GM12865 (cell line): Measurements from ENCODE around the gene SERGEF.

ENCODE experiments used
- DNase-seq: peaks from one replicate; pipeline ENCODE4 v3.0.0; 2010; ENCODE audit warnings: low read depth
- H3K4me3 ChIP-seq: 2 replicates; pipeline ENCODE4 v1.5.1; 2011; ENCODE audit warnings: mild to moderate bottlenecking, low read depth, low read length, control low read depth
- TF ChIP-seq, protein P1 (sequence below): IDR thresholded peaks from 2 replicates; pipeline ENCODE4 v1.5.1; 2011; ENCODE audit warnings: low read length, control low read depth, low read depth, inconsistent platforms; ENCODE audit not compliant: insufficient read depth; ENCODE audit errors: missing control alignments

Gene SERGEF

DNA sequence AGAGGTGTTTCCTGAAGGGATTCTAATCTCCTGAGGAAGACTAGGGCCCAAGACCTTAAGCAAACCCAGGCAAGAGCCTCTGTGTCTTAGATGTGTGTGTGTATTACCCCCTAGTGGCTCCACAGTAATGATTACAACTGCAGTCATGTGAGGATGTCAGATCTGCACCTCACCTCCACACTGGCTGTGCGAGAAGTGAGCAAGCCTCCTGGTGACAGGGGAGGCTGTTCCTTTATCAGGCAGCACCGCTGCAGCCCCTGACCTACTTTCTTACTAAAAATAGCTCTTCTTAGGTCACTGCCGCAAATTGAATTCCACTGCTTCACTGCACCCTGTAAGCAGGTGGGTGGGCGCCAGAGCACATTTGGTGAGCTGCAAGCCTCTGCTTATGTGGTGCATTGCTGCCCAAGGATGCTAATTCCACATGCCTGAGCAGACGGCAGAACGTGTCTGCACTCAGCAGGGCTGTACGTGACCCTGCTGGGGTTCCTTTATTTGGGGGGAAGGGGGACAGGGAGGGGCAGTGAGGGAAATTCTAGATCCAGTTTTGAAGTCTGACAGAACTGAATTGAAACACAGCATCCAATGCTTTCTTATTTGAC is 165.9 kb downstream of the SERGEF start:
- H3K4me3 ChIP-seq: no peak overlapping the region
- TF ChIP-seq, protein P1, sequence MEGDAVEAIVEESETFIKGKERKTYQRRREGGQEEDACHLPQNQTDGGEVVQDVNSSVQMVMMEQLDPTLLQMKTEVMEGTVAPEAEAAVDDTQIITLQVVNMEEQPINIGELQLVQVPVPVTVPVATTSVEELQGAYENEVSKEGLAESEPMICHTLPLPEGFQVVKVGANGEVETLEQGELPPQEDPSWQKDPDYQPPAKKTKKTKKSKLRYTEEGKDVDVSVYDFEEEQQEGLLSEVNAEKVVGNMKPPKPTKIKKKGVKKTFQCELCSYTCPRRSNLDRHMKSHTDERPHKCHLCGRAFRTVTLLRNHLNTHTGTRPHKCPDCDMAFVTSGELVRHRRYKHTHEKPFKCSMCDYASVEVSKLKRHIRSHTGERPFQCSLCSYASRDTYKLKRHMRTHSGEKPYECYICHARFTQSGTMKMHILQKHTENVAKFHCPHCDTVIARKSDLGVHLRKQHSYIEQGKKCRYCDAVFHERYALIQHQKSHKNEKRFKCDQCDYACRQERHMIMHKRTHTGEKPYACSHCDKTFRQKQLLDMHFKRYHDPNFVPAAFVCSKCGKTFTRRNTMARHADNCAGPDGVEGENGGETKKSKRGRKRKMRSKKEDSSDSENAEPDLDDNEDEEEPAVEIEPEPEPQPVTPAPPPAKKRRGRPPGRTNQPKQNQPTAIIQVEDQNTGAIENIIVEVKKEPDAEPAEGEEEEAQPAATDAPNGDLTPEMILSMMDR: no peak
- peak; percentile 3 for DNase-seq

DNA sequence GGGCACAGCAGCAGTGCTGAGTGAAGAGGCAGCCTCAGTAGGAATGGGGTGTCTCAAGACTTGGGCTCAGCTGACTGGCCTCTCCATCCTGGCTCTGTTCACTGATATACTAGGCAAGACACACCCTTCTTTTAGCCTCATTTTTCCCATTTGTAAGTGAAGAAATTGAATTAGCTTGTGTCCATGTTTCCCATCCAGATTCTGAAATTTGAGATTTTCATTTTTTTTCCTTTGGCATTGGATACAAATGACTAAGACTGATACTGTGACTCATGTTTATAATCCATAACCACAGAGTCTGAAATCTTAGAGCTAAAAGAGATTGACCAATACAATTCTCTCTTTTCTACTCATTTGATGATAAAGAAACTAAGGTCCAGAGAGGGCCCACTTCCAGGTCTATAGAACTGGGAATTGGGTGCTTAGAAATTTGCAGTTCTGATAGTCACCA is 167.4 kb downstream of the SERGEF start:
- TF ChIP-seq, protein P1: no peak
- no peak for DNase-seq
- H3K4me3 ChIP-seq: no peak overlapping the region

GRCh38 chr11:17840101-17840548 is 172.7 kb downstream of the SERGEF start:
- TF ChIP-seq, protein P1: no peak
- DNase-seq: no peak
- H3K4me3 ChIP-seq: no peak overlapping the region

DNA sequence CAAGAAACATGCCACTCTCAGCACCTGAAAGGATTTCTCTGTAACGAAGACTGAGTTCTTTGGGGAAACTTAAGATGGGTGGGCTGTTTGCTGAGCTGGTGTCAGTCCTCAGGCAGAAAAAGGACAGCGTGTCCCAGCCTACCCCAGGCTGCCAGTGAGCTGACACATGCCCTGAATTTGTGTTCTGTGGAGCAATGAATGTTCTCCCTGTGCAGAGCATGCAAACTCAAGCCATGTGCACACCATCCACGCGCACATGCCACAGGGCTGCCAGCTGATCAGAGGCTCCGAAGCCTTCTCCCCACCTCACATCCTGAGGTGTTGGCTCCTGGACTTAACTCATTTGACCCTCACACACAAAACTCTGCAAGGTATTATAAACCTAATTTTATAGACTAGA is 173.4 kb downstream of the SERGEF start:
- DNase-seq: no peak
- TF ChIP-seq, protein P1: no peak
- no peak overlapping the region for H3K4me3 ChIP-seq

DNA sequence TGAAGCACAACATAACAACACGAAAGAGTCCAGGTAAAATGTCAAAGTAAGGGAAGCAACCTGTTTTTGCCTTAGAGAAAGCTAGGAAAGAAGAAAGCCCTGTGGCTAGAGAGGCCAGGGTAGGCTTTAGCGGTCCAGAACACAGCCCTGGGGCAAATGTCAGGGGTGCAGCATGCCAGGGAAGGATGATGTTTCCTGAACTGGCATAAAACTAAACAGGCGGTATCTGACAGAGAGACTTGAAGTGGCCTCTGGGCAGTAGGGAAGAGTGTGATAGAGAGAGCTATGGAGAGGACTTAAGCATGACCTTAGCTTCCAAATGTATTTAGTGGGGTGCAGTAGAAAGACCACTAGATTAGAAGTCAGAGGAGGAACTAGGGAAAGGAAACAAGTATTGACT is 174.7 kb downstream of the SERGEF start:
- TF ChIP-seq, protein P1: no peak
- DNase-seq: no peak
- H3K4me3 ChIP-seq: no peak overlapping the region

- H3K4me3 ChIP-seq: no peak overlapping the region
- DNase-seq: no peak
- TF ChIP-seq, protein P1: no peak
Observed at GRCh38 chr11:17831883-17832282, 181.0 kb downstream of the SERGEF start.

GRCh38 chr11:17831228-17831627 is 181.6 kb downstream of the SERGEF start:
- TF ChIP-seq, protein P1: no peak
- no peak for DNase-seq
- H3K4me3 ChIP-seq: no peak overlapping the region
